Measurements from ENCODE around the gene ACADS. TPM values are rescaled to one million over a fixed set of nuclear protein-coding genes. Genes with fewer than 3 reads are reported as not detected.
A peak's percentile ranks its signal among the peaks of the same experiment; 100 is the strongest.

The ACADS gene
- total RNA-seq, 1 experiment from 2014 or later: 12.5 TPM

GRCh38 chr12:120719496-120720233, 6.0 kb upstream of the ACADS start:
- peaks cover 9% of the 10 kb centered on the region for H3K36me3 ChIP-seq (ENCODE audit: control insufficient read depth, insufficient read depth, low read length)
- ChIA-PET CTCF (no interaction called here), POLR2A (interaction anchor here (0.6 kb wide), 1 partner anchor 237 kb away, joined by 3 read pairs; no protein-coding TSS in a partner anchor)
- TF ChIP-seq CTCF (IDR thresholded peaks at IDR 0.05; ENCODE audit: insufficient read depth in 1 of 2, low read depth in 1 of 2, low read length in 1 of 2, severe bottlenecking in 1 of 2, unreplicated experiment in 1 of 2): no peak
- H3K4me3 ChIP-seq (ENCODE audit: low read depth, low read length): no peak overlapping the region
- H3K9me3 Mint-ChIP-seq (ENCODE audit: unreplicated experiment): no peaks in the 10 kb centered on the region
- H3K4me1 Mint-ChIP-seq (ENCODE audit: low read depth, unreplicated experiment): peaks cover 9% of the 10 kb centered on the region
- H3K36me3 Mint-ChIP-seq (ENCODE audit: insufficient read depth, unreplicated experiment): peaks cover 69% of the 10 kb centered on the region
- no peaks in the 10 kb centered on the region for H3K9me3 ChIP-seq
- BruUV-seq (replicated peaks): no TSS peak
- peak overlapping the region; percentile 8 for H3K4me3 Mint-ChIP-seq (ENCODE audit: unreplicated experiment)
- peaks cover 15% of the 10 kb centered on the region for H3K4me1 ChIP-seq
- no peaks in the 10 kb centered on the region for H3K27me3 Mint-ChIP-seq (ENCODE audit: insufficient read depth, unreplicated experiment)
- intact Hi-C loops (cut with micrococcal nuclease; ENCODE audit: unreplicated experiment): no loop called here
- H3K27me3 ChIP-seq (replicated peaks; ENCODE audit: control insufficient read depth, insufficient read depth, low read length): no peaks in the 10 kb centered on the region
- no peak overlapping the region for H3K27ac Mint-ChIP-seq (ENCODE audit: unreplicated experiment)
- DNase-seq: no peak

GRCh38 chr12:120720234-120720986, 5.2 kb upstream of the ACADS start:
- no peak overlapping the region for H3K27ac Mint-ChIP-seq (ENCODE audit: unreplicated experiment)

More at GRCh38 chr12:120720234-120720986, 5.2 kb upstream of the ACADS start:
- no peaks in the 10 kb centered on the region for H3K9me3 ChIP-seq
- H3K9me3 Mint-ChIP-seq (ENCODE audit: unreplicated experiment): no peaks in the 10 kb centered on the region
- intact Hi-C loops (cut with micrococcal nuclease; ENCODE audit: unreplicated experiment): no loop called here
- no peaks in the 10 kb centered on the region for H3K27me3 ChIP-seq (replicated peaks; ENCODE audit: control insufficient read depth, insufficient read depth, low read length)
- no peak for DNase-seq
- H3K4me3 Mint-ChIP-seq (ENCODE audit: unreplicated experiment): no peak overlapping the region
- H3K36me3 Mint-ChIP-seq (ENCODE audit: insufficient read depth, unreplicated experiment): peaks cover 62% of the 10 kb centered on the region
- H3K4me1 Mint-ChIP-seq (ENCODE audit: low read depth, unreplicated experiment): peaks cover 16% of the 10 kb centered on the region
- BruUV-seq (replicated peaks): no TSS peak
- ChIA-PET CTCF (no interaction called here), POLR2A (interaction anchor here (0.6 kb wide), 3 partner anchors 170 to 237 kb away, joined by 3 to 7 read pairs (median 3); no protein-coding TSS in a partner anchor)
- H3K36me3 ChIP-seq (ENCODE audit: control insufficient read depth, insufficient read depth, low read length): peaks cover 9% of the 10 kb centered on the region
- no peak overlapping the region for H3K4me3 ChIP-seq (ENCODE audit: low read depth, low read length)
- TF ChIP-seq CTCF (IDR thresholded peaks at IDR 0.05; ENCODE audit: insufficient read depth in 1 of 2, low read depth in 1 of 2, low read length in 1 of 2, severe bottlenecking in 1 of 2, unreplicated experiment in 1 of 2): no peak
- H3K4me1 ChIP-seq: peaks cover 15% of the 10 kb centered on the region
- H3K27me3 Mint-ChIP-seq (ENCODE audit: insufficient read depth, unreplicated experiment): no peaks in the 10 kb centered on the region

All from Caco-2 (cell line).